HCT116 (cell line): ENCODE results near the gene UBE2E2. TPM values are rescaled to one million over a fixed set of nuclear protein-coding genes. Genes with fewer than 3 reads are reported as not detected.

Source experiments
- ATAC-seq: fragments of 200-7000 bp; cut with Tn5 transposase; 2 replicates; pipeline ENCODE4 v1.9.1; 2020; ENCODE audit warnings: mild to moderate bottlenecking, moderate library complexity
- BruUV-seq: library from RNA; stranded (reverse); fragments of 400-500 nt; replicated peaks from 2 replicates; lab custom pipeline; 2021; lab: Mats Ljungman, UMichigan
- CTCF ChIA-PET: fragments of 300-600 bp; sonication (Branson Sonifier 250); formaldehyde crosslinking; loops from one replicate; lab custom pipeline; 2021; ENCODE audit warnings: antibody characterized with exemption; lab: Charles Lee
- POLR2A ChIA-PET: fragments of 300-600, 350-600 bp; sonication (Branson Sonifier 250); formaldehyde crosslinking; loops from one replicate; lab custom pipeline; 2021; ENCODE audit warnings: antibody characterized with exemption; lab: Charles Lee
- RAD21 ChIA-PET, 2 experiments: fragments of 300-600 bp; sonication (Branson Sonifier 250); formaldehyde crosslinking; loops; one replicate each; lab custom pipeline; 2023; ENCODE audit warnings: low total read pairs in 2 of 2; ENCODE audit not compliant: uncharacterized antibody in 2 of 2, unreplicated experiment in 2 of 2, low non-redundant PET in 1 of 2; lab: Charles Lee
- DNase-seq: peaks from one replicate; pipeline ENCODE4 v3.0.0-alpha.2; 2010; ENCODE audit warnings: low read depth, low spot score
- H2AFZ ChIP-seq: fragments of 200-600 bp; shearing (Covaris generic), sonication (generic); 2 replicates; pipeline ENCODE4 v1.6.1; 2017; ENCODE audit warnings: low read depth, mixed run types, mixed read lengths, antibody characterized with exemption, low read length; ENCODE audit not compliant: poor library complexity, severe bottlenecking
- H3K27ac ChIP-seq: 2 replicates; pipeline ENCODE4 v1.5.1; 2012; ENCODE audit warnings: low read depth, low read length
- H3K27me3 ChIP-seq: fragments of 200-600 bp; sonication (generic); 2 replicates; pipeline ENCODE4 v1.6.1; 2016; ENCODE audit warnings: mixed run types, low read length, mixed read lengths; ENCODE audit not compliant: insufficient read depth
- H3K36me3 ChIP-seq, 2 experiments: fragments of 200-500 bp in 1 of 2; fragments of 200-600 bp in 1 of 2; sonication (Bioruptor generic) in 1 of 2; sonication (generic) in 1 of 2; 2 replicates each; pipeline versions ENCODE4 v1.5.1 to v1.6.1; 2014 to 2016; ENCODE audit warnings: low read length in 2 of 2, inconsistent platforms in 1 of 2, mixed read lengths in 1 of 2, mixed run types in 1 of 2; ENCODE audit not compliant: insufficient read depth in 2 of 2, control insufficient read depth in 1 of 2
- H3K4me1 ChIP-seq, 2 experiments: fragments of 200-600 bp in 1 of 2; sonication (generic) in 1 of 2; 2 replicates each; pipeline versions ENCODE4 v1.5.1 to v1.6.1; 2012 to 2017; ENCODE audit warnings: low read length in 2 of 2, inconsistent platforms in 1 of 2, mild to moderate bottlenecking in 1 of 2, mixed read lengths in 1 of 2, mixed run types in 1 of 2, moderate library complexity in 1 of 2; ENCODE audit not compliant: insufficient read depth in 2 of 2, control insufficient read depth in 1 of 2
- H3K4me2 ChIP-seq: fragments of 200-600 bp; sonication (generic); 2 replicates; pipeline ENCODE4 v1.6.1; 2017; ENCODE audit warnings: mixed run types, low read length, mixed read lengths
- H3K4me3 ChIP-seq, 2 experiments: fragments of 200-600 bp in 1 of 2; sonication (generic) in 1 of 2; replicated peaks in 1 of 2; 2 replicates each; pipeline ENCODE4 v1.5.1; 2011 to 2016; ENCODE audit warnings: low read length in 2 of 2, control low read depth in 1 of 2, low read depth in 1 of 2, mild to moderate bottlenecking in 1 of 2, mixed read lengths in 1 of 2, mixed run types in 1 of 2
- H3K79me2 ChIP-seq: fragments of 200-600 bp; sonication (generic); 2 replicates; pipeline ENCODE4 v1.6.1; 2017; ENCODE audit warnings: mild to moderate bottlenecking, mixed run types, low read length, moderate library complexity, mixed read lengths; ENCODE audit not compliant: insufficient read depth
- H3K9ac ChIP-seq: fragments of 200-600 bp; sonication (generic); 2 replicates; pipeline ENCODE4 v1.6.1; 2016; ENCODE audit warnings: low read length, mixed read lengths
- H3K9me2 ChIP-seq: fragments of 200-600 bp; sonication (generic), shearing (Covaris generic); 2 replicates; pipeline ENCODE4 v1.6.1; 2017; ENCODE audit warnings: mixed run types, mild to moderate bottlenecking, moderate library complexity; ENCODE audit not compliant: insufficient read depth
- H3K9me3 ChIP-seq, 2 experiments: fragments of 200-500 bp in 1 of 2; fragments of 200-600 bp in 1 of 2; sonication (Bioruptor generic) in 1 of 2; sonication (generic) in 1 of 2; 2 replicates each; pipeline ENCODE4 v1.6.1; 2014 to 2017; ENCODE audit warnings: low read length in 2 of 2, mixed read lengths in 2 of 2, inconsistent platforms in 1 of 2, low read depth in 1 of 2, mild to moderate bottlenecking in 1 of 2, mixed run types in 1 of 2, moderate library complexity in 1 of 2; ENCODE audit not compliant: control insufficient read depth in 1 of 2, insufficient read depth in 1 of 2
- H4K20me1 ChIP-seq: fragments of 200-600 bp; sonication (generic), shearing (Covaris generic); 2 replicates; pipeline ENCODE4 v1.6.1; 2017; ENCODE audit warnings: mixed run types, mild to moderate bottlenecking, moderate library complexity; ENCODE audit not compliant: insufficient read depth
- CBX3 ChIP-seq: IDR thresholded peaks from 2 replicates; pipeline ENCODE4 v1.6.1; 2012; ENCODE audit warnings: low read depth
- CEBPB ChIP-seq: IDR thresholded peaks from 2 replicates; pipeline ENCODE4 v1.6.1; 2012; ENCODE audit warnings: low read depth
- EGR1 ChIP-seq: IDR thresholded peaks from 2 replicates; pipeline ENCODE4 v1.6.1; 2012; ENCODE audit warnings: low read depth
- EZH2 ChIP-seq: fragments of 200-600 bp; sonication (generic); IDR thresholded peaks from 2 replicates; pipeline ENCODE4 v1.6.1; 2017; ENCODE audit warnings: antibody characterized with exemption, mixed run types
- EZH2phosphoT487 ChIP-seq: fragments of 200-600 bp; IDR thresholded peaks from 2 replicates; pipeline ENCODE4 v1.6.1; 2018; ENCODE audit warnings: antibody characterized with exemption, borderline replicate concordance
- FOSL1 ChIP-seq: IDR thresholded peaks from 2 replicates; pipeline ENCODE4 v1.6.1; 2012; ENCODE audit warnings: low read depth
- JUND ChIP-seq: IDR thresholded peaks from 2 replicates; pipeline ENCODE4 v1.6.1; 2012
- POLR2A ChIP-seq: IDR thresholded peaks from 2 replicates; pipeline ENCODE4 v1.7.0; 2011; ENCODE audit warnings: borderline replicate concordance; ENCODE audit not compliant: insufficient read depth, insufficient read length; ENCODE audit errors: extremely low read depth
- POLR2AphosphoS5 ChIP-seq: IDR thresholded peaks from 2 replicates; pipeline ENCODE4 v1.6.1; 2011; ENCODE audit warnings: mild to moderate bottlenecking, low read depth, low read length, moderate library complexity
- RAD21 ChIP-seq: IDR thresholded peaks from 2 replicates; pipeline ENCODE4 v1.6.1; 2012; ENCODE audit warnings: low read depth, mild to moderate bottlenecking
- SP1 ChIP-seq: IDR thresholded peaks from 2 replicates; pipeline ENCODE4 v1.6.1; 2012; ENCODE audit warnings: low read depth
- SRF ChIP-seq: IDR thresholded peaks from 2 replicates; pipeline ENCODE4 v1.6.1; 2012; ENCODE audit warnings: low read depth
- TCF7L2 ChIP-seq: IDR thresholded peaks from 2 replicates; pipeline ENCODE4 v1.7.0; 2011; ENCODE audit warnings: borderline replicate concordance, inconsistent platforms; ENCODE audit not compliant: insufficient read depth, insufficient read length; ENCODE audit errors: extremely low read depth
- YY1 ChIP-seq: IDR thresholded peaks from 2 replicates; pipeline ENCODE4 v1.6.1; 2011; ENCODE audit warnings: low read length, low read depth, moderate library complexity, mild to moderate bottlenecking; ENCODE audit not compliant: insufficient replicate concordance; ENCODE audit errors: extremely low read depth
- ZFX ChIP-seq: fragments of 450-650 bp; IDR thresholded peaks from 2 replicates; pipeline ENCODE4 v1.6.1; 2017
- intact Hi-C: fragments of 100-400 bp; cut with micrococcal nuclease; formaldehyde crosslinking; loops from 2 replicates; pipeline ENCODE4 v1.10.0; 2022
- total RNA-seq: library from RNA; stranded (reverse); gene quantifications from one replicate; pipeline ENCODE4 v1.2.1, GENCODE V29; 2021; ENCODE audit not compliant: unreplicated experiment
- TF ChIP-seq, protein P1 (sequence below): IDR thresholded peaks from 2 replicates; pipeline ENCODE4 v1.6.1; 2012
- TF ChIP-seq, protein P2 (sequence below): IDR thresholded peaks from 2 replicates; pipeline ENCODE4 v1.6.1; 2011; ENCODE audit warnings: mild to moderate bottlenecking, low read length, moderate library complexity; ENCODE audit not compliant: insufficient replicate concordance; ENCODE audit errors: extremely low read depth
- TF ChIP-seq, protein P3 (sequence below): IDR thresholded peaks from 2 replicates; pipeline ENCODE4 v1.6.1; 2012; ENCODE audit warnings: low read depth
- TF ChIP-seq, protein P4 (sequence below): IDR thresholded peaks from 2 replicates; pipeline ENCODE4 v1.6.1; 2012

The UBE2E2 gene
- total RNA-seq, 1 experiment from 2014 or later = 21.4 TPM

DNA sequence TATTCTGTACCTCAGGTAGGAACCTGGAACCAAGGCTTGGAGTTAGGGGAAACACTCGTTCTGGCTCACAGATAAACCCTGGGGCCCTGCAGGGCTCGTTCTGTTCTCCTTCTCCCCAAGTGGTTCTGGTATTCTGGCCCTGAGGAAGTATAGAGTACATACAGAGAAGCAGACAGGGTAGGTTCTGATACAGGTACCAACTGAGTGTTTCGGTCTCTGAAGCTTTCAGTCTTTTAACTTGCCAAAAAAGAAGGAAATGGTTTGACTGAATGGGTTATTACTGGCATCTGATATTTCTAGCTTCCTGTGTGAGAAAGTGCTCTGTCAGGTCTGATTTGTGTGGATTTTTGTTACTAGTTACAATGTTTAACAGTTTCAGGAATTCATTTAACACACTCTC, 67.3 kb downstream of the UBE2E2 start (continued):
- TF ChIP-seq, protein P1, sequence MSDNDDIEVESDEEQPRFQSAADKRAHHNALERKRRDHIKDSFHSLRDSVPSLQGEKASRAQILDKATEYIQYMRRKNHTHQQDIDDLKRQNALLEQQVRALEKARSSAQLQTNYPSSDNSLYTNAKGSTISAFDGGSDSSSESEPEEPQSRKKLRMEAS = no peak
- TF ChIP-seq EZH2 (no peak), POLR2AphosphoS5 (no peak), CBX3 (no peak)

DNA sequence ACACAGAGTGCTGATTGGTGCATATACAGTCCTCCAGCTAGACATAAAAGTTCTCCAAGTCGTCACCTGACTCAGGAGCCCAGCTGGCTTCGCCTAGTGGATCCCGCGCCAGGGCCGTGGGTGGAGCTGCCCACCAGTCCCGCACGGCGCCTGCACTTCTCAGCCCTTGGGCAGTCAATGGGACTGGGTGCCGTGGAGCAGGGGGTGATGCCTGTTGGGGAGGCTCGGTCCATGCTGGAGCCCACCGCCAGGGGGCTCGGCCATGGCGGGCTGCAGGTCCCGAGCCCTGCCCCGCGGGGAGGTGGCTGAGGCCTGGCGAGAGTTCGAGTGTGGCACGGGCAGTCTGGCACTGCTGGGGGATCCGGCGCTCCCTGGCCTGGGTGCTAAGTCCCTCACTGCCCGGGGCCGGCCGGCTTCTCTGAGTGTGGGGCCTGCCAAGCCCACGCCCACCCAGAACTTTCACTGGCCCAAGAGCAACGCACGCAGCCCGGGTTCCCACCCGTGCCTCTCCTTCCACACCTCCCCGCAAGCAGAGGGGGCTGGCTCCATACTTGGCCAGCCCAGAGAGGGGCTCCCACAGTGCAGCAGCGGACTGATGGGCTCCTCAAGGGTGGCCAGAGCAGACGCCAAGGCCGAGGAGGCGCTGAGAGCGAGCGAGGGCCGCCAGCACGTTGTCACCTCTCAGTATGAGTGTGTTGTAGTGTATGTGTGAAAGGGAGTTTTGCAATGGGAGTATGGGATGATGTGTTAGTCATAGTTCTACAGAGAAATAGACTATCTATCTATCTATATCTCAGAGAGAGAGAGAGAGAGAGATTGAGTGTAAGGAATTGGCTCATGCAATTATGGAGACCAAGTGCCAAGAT, 69.0 kb downstream of the UBE2E2 start:
- no TSS peak for BruUV-seq
- H3K4me1 ChIP-seq = no peaks in the 10 kb centered on the region
- RAD21 ChIA-PET = no interaction called here
- H3K79me2 ChIP-seq = no peaks in the 10 kb centered on the region
- H3K9me2 ChIP-seq = no peaks in the 10 kb centered on the region
- no peak overlapping the region for H3K9ac ChIP-seq
- no peak for DNase-seq
- H4K20me1 ChIP-seq = no peaks in the 10 kb centered on the region
- no peaks in the 10 kb centered on the region for H3K9me3 ChIP-seq
- H3K4me2 ChIP-seq = no peak overlapping the region
- POLR2A ChIA-PET = no interaction called here
- no peak for ATAC-seq
- H2AFZ ChIP-seq = no peak overlapping the region
- no peak overlapping the region for H3K27ac ChIP-seq
- H3K4me3 ChIP-seq = no peak overlapping the region
- H3K27me3 ChIP-seq = no peaks in the 10 kb centered on the region
- H3K36me3 ChIP-seq = no peaks in the 10 kb centered on the region
- intact Hi-C loops = no loop called here
- CTCF ChIA-PET = no interaction called here
- TF ChIP-seq POLR2A = no peak
- no peak for TF ChIP-seq FOSL1
- no peak for TF ChIP-seq CEBPB
- TF ChIP-seq EGR1 = no peak
- TF ChIP-seq, protein P1 = no peak
- TF ChIP-seq, protein P2, sequence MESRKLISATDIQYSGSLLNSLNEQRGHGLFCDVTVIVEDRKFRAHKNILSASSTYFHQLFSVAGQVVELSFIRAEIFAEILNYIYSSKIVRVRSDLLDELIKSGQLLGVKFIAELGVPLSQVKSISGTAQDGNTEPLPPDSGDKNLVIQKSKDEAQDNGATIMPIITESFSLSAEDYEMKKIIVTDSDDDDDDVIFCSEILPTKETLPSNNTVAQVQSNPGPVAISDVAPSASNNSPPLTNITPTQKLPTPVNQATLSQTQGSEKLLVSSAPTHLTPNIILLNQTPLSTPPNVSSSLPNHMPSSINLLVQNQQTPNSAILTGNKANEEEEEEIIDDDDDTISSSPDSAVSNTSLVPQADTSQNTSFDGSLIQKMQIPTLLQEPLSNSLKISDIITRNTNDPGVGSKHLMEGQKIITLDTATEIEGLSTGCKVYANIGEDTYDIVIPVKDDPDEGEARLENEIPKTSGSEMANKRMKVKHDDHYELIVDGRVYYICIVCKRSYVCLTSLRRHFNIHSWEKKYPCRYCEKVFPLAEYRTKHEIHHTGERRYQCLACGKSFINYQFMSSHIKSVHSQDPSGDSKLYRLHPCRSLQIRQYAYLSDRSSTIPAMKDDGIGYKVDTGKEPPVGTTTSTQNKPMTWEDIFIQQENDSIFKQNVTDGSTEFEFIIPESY = no peak
- TF ChIP-seq EZH2 = no peak
- TF ChIP-seq SRF = no peak
- no peak for TF ChIP-seq RAD21
- TF ChIP-seq, protein P3, sequence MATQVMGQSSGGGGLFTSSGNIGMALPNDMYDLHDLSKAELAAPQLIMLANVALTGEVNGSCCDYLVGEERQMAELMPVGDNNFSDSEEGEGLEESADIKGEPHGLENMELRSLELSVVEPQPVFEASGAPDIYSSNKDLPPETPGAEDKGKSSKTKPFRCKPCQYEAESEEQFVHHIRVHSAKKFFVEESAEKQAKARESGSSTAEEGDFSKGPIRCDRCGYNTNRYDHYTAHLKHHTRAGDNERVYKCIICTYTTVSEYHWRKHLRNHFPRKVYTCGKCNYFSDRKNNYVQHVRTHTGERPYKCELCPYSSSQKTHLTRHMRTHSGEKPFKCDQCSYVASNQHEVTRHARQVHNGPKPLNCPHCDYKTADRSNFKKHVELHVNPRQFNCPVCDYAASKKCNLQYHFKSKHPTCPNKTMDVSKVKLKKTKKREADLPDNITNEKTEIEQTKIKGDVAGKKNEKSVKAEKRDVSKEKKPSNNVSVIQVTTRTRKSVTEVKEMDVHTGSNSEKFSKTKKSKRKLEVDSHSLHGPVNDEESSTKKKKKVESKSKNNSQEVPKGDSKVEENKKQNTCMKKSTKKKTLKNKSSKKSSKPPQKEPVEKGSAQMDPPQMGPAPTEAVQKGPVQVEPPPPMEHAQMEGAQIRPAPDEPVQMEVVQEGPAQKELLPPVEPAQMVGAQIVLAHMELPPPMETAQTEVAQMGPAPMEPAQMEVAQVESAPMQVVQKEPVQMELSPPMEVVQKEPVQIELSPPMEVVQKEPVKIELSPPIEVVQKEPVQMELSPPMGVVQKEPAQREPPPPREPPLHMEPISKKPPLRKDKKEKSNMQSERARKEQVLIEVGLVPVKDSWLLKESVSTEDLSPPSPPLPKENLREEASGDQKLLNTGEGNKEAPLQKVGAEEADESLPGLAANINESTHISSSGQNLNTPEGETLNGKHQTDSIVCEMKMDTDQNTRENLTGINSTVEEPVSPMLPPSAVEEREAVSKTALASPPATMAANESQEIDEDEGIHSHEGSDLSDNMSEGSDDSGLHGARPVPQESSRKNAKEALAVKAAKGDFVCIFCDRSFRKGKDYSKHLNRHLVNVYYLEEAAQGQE = no peak
- TF ChIP-seq SP1 = no peak
- no peak for TF ChIP-seq ZFX
- no peak for TF ChIP-seq POLR2AphosphoS5
- TF ChIP-seq TCF7L2 = no peak
- no peak for TF ChIP-seq YY1
- no peak for TF ChIP-seq JUND
- no peak for TF ChIP-seq EZH2phosphoT487
- TF ChIP-seq CBX3 = no peak
- TF ChIP-seq, protein P4, sequence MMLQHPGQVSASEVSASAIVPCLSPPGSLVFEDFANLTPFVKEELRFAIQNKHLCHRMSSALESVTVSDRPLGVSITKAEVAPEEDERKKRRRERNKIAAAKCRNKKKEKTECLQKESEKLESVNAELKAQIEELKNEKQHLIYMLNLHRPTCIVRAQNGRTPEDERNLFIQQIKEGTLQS = no peak
